ENCODE results near the gene SEC11A.

DNA sequence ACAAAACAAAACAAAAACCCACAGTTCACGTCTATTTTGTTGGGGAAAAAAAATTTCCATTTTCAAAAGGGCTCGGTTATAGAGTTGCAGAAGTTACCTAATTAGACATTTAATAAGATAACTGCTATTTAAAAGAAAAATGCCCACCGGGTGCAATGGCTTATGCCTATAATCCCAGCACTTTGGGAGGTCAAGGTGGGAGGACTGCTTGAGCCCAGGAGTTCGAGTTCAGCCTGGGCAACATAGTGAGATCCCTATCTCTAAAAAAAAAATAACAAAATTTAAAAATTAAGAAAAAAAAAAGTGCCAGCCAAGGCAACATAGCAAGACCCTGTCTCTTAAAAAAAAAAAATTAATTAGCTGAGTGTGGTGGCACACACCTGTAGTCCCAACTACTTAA, 19.2 kb downstream of the SEC11A start:
- TF ChIP-seq, protein P1, sequence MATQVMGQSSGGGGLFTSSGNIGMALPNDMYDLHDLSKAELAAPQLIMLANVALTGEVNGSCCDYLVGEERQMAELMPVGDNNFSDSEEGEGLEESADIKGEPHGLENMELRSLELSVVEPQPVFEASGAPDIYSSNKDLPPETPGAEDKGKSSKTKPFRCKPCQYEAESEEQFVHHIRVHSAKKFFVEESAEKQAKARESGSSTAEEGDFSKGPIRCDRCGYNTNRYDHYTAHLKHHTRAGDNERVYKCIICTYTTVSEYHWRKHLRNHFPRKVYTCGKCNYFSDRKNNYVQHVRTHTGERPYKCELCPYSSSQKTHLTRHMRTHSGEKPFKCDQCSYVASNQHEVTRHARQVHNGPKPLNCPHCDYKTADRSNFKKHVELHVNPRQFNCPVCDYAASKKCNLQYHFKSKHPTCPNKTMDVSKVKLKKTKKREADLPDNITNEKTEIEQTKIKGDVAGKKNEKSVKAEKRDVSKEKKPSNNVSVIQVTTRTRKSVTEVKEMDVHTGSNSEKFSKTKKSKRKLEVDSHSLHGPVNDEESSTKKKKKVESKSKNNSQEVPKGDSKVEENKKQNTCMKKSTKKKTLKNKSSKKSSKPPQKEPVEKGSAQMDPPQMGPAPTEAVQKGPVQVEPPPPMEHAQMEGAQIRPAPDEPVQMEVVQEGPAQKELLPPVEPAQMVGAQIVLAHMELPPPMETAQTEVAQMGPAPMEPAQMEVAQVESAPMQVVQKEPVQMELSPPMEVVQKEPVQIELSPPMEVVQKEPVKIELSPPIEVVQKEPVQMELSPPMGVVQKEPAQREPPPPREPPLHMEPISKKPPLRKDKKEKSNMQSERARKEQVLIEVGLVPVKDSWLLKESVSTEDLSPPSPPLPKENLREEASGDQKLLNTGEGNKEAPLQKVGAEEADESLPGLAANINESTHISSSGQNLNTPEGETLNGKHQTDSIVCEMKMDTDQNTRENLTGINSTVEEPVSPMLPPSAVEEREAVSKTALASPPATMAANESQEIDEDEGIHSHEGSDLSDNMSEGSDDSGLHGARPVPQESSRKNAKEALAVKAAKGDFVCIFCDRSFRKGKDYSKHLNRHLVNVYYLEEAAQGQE (IDR thresholded peaks at IDR 0.05) = no peak
- TF ChIP-seq, protein P2, sequence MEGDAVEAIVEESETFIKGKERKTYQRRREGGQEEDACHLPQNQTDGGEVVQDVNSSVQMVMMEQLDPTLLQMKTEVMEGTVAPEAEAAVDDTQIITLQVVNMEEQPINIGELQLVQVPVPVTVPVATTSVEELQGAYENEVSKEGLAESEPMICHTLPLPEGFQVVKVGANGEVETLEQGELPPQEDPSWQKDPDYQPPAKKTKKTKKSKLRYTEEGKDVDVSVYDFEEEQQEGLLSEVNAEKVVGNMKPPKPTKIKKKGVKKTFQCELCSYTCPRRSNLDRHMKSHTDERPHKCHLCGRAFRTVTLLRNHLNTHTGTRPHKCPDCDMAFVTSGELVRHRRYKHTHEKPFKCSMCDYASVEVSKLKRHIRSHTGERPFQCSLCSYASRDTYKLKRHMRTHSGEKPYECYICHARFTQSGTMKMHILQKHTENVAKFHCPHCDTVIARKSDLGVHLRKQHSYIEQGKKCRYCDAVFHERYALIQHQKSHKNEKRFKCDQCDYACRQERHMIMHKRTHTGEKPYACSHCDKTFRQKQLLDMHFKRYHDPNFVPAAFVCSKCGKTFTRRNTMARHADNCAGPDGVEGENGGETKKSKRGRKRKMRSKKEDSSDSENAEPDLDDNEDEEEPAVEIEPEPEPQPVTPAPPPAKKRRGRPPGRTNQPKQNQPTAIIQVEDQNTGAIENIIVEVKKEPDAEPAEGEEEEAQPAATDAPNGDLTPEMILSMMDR (IDR thresholded peaks at IDR 0.05; ENCODE audit: low read depth, low read length, missing input control) = no peak
- no peak for TF ChIP-seq TAF1 (conservative IDR thresholded peaks at IDR 0.05)
- TF ChIP-seq RAD21 (IDR thresholded peaks at IDR 0.05) = no peak
- TF ChIP-seq, protein P3, sequence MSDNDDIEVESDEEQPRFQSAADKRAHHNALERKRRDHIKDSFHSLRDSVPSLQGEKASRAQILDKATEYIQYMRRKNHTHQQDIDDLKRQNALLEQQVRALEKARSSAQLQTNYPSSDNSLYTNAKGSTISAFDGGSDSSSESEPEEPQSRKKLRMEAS (IDR thresholded peaks at IDR 0.05) = no peak
- no peak for TF ChIP-seq JUND (IDR thresholded peaks at IDR 0.05)
- TF ChIP-seq SP1 (IDR thresholded peaks at IDR 0.05) = no peak
- no peak for TF ChIP-seq ZBTB33 (IDR thresholded peaks at IDR 0.05)
- no peak for TF ChIP-seq EGR1 (IDR thresholded peaks at IDR 0.05; ENCODE audit: low read depth in 2 of 2)
- TF ChIP-seq GABPA (IDR thresholded peaks at IDR 0.05 in 1 of 2, conservative IDR thresholded peaks at IDR 0.05 in 1 of 2) = no peak

Data from liver (tissue), 3 donors.